Measurements from ENCODE around the gene ODAD2.
"Not testable (repeated sequence)": the region's sequence is repeated elsewhere in the genome, so short reads cannot be mapped to it uniquely, and the experiment has no call there.

ODAD2 gene

GRCh38 chr10:27998954-27999275 lies at the start of gene ODAD2:
ODAD2 (minus strand) TSS chr10:27999079; CDS start chr10:27995142, 3,937 bp downstream.
- in situ Hi-C loops (cut with MboI; ENCODE audit: low sequenced_read_pairs) = no loop called here

GRCh38 chr10:28047061-28047460 lies 48.2 kb upstream of the ODAD2 start:
- in situ Hi-C loops (cut with MboI; ENCODE audit: low sequenced_read_pairs) = no loop called here

- in situ Hi-C loops (cut with MboI; ENCODE audit: low sequenced_read_pairs) = no loop called here
Measured at GRCh38 chr10:28046579-28046978, 47.7 kb upstream of the ODAD2 start.

- in situ Hi-C loops (cut with MboI; ENCODE audit: low sequenced_read_pairs) = no loop called here
Measured at GRCh38 chr10:28043941-28044340, 45.1 kb upstream of the ODAD2 start.

- in situ Hi-C loops (cut with MboI; ENCODE audit: low sequenced_read_pairs) = no loop called here
Measured at GRCh38 chr10:28036587-28036986, 37.7 kb upstream of the ODAD2 start.

GRCh38 chr10:28020993-28021982 lies 22.4 kb upstream of the ODAD2 start:
- in situ Hi-C loops (cut with MboI; ENCODE audit: low sequenced_read_pairs) = no loop called here

GRCh38 chr10:28020080-28020860 lies 21.4 kb upstream of the ODAD2 start:
- in situ Hi-C loops (cut with MboI; ENCODE audit: low sequenced_read_pairs) = no loop called here

- in situ Hi-C loops (cut with MboI; ENCODE audit: low sequenced_read_pairs) = no loop called here
Measured at GRCh38 chr10:28014651-28015050, 15.8 kb upstream of the ODAD2 start.

- in situ Hi-C loops (cut with MboI; ENCODE audit: low sequenced_read_pairs) = no loop called here
Measured at GRCh38 chr10:28012990-28013515, 14.2 kb upstream of the ODAD2 start.

GRCh38 chr10:28010821-28011220 lies 11.9 kb upstream of the ODAD2 start:
- in situ Hi-C loops (cut with MboI; ENCODE audit: low sequenced_read_pairs) = no loop called here

GRCh38 chr10:28008054-28008453 lies 9.2 kb upstream of the ODAD2 start:
- in situ Hi-C loops (cut with MboI; ENCODE audit: low sequenced_read_pairs) = no loop called here

- in situ Hi-C loops (cut with MboI; ENCODE audit: low sequenced_read_pairs) = no loop called here
Measured at GRCh38 chr10:28001353-28001752, 2.5 kb upstream of the ODAD2 start.

- in situ Hi-C loops (cut with MboI; ENCODE audit: low sequenced_read_pairs) = no loop called here
Measured at GRCh38 chr10:27998178-27998953, 513 bp downstream of the ODAD2 start.

- in situ Hi-C loops (cut with MboI; ENCODE audit: low sequenced_read_pairs) = no loop called here
Measured at GRCh38 chr10:27997865-27998177, 1.1 kb downstream of the ODAD2 start.

GRCh38 chr10:27995311-27995710 lies 3.6 kb downstream of the ODAD2 start:
- in situ Hi-C loops (cut with MboI; ENCODE audit: low sequenced_read_pairs) = no loop called here

GRCh38 chr10:27989357-27989756 lies 9.5 kb downstream of the ODAD2 start:
- in situ Hi-C loops (cut with MboI; ENCODE audit: low sequenced_read_pairs) = not testable (repeated sequence)

- in situ Hi-C loops (cut with MboI; ENCODE audit: low sequenced_read_pairs) = no loop called here
Measured at GRCh38 chr10:27986821-27987220, 12.1 kb downstream of the ODAD2 start.

GRCh38 chr10:27982875-27983543 lies 15.9 kb downstream of the ODAD2 start:
- in situ Hi-C loops (cut with MboI; ENCODE audit: low sequenced_read_pairs) = no loop called here

- in situ Hi-C loops (cut with MboI; ENCODE audit: low sequenced_read_pairs) = no loop called here
Measured at GRCh38 chr10:27981744-27982143, 17.1 kb downstream of the ODAD2 start.

- in situ Hi-C loops (cut with MboI; ENCODE audit: low sequenced_read_pairs) = not testable (repeated sequence)
Measured at GRCh38 chr10:27970795-27971194, 28.1 kb downstream of the ODAD2 start.

Measured in HL-60/S4 (cell line).